ENCODE data around the gene TBX19.
A peak's percentile ranks its signal among the peaks of the same experiment; 100 is the strongest.

The TBX19 gene

GRCh38 chr1:168280296-168280927 lies at the start of gene TBX19:
TBX19 (plus strand) TSS chr1:168280877; CDS start chr1:168281091, 214 bp downstream.
- no peak for DNase-seq (ENCODE audit: low spot score)

DNA sequence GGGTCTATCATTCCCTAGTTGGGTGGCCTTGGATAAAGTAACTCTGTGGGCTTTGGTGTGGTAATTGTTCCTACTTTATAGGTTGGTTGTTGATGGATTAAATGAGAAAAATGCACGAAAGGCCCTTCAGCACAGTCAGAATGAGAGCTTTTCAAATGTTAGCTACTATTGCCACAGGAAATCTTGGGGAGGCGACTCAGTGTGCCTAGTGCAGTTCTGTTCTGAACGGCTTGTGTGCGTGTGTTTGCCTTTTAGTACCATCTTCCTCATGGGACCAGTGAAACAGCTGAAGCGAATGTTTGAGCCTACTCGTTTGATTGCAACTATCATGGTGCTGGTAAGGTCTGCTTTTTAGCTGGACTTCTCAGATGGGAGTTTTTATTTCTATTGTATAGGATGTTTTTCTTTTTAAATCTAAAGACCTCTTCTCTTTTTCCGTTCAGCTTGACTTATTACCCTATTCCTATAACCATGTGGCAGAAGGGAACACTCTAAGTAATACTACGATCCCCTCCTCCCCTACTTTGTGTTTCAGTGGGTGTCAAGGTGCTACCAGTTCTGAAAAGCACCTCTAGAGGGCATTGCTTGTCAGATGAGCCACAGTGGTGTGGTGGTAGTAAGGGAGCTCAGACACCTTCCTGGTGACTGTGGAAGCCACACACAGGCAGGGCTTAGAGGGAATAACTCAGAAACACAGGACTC lies 45.7 kb upstream of the TBX19 start:
- DNase-seq (ENCODE audit: low spot score), result peak; percentile 43

- DNase-seq (ENCODE audit: low spot score), result no peak
Observed at GRCh38 chr1:168235548-168235885, 45.2 kb upstream of the TBX19 start.

DNA sequence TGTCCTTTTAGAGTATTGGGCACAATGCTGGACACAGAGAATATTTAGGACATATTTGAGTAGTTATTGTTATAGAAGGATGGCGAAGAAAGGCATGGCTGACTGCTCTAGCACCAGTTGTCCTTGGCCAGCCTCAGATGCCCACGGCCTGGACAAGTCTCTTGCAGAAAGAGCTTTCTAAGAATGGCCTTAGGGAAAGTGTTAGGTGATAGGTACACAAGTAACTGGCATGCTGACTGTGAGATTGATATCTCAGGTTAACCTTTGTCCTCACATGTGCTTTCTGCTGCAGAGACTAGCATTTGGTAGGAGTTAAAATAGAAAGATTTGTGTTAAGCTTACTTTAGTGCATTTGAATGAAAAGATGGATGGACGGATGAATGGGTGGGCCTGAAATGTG lies 44.7 kb upstream of the TBX19 start:
- DNase-seq (ENCODE audit: low spot score), result no peak

DNA sequence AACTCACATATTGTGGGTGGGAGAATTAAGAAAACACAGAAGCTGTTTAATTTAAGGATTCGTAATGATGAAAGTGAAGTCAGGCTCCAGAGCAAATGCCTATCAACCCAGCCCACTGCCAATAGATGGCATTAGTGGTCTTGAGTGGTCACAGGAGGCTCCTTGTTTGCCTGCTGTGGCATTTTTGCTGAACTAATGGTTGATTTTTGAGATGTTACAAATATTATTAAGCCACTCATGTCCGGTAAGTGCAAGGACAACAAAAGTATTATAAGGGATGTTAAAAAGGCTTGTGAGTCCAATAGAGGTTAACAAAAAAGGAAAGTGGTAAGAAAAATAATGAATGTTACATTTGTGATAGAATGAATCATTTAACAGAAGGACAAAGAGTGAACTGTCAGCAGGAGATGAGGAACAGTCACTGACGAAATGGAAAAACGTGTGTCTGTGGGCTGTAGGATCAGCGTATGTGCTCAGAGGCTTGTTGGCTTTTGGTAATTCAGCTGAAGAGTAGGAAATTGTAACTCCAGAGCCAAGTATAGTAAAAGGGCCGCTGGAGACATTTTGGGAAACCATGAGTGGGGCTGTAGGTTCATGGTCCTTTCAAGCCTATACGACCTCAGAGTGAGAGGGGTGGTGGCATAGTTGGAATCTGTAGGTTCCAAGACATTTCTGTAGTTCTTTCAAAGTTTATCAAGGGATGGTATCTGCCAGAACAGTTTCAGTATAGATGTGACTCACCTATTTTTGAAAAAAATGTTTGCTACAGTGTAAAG lies 43.7 kb upstream of the TBX19 start:
- no peak for DNase-seq (ENCODE audit: low spot score)

- DNase-seq (ENCODE audit: low spot score), result no peak
Observed at GRCh38 chr1:168243198-168243597, 37.5 kb upstream of the TBX19 start.

DNA sequence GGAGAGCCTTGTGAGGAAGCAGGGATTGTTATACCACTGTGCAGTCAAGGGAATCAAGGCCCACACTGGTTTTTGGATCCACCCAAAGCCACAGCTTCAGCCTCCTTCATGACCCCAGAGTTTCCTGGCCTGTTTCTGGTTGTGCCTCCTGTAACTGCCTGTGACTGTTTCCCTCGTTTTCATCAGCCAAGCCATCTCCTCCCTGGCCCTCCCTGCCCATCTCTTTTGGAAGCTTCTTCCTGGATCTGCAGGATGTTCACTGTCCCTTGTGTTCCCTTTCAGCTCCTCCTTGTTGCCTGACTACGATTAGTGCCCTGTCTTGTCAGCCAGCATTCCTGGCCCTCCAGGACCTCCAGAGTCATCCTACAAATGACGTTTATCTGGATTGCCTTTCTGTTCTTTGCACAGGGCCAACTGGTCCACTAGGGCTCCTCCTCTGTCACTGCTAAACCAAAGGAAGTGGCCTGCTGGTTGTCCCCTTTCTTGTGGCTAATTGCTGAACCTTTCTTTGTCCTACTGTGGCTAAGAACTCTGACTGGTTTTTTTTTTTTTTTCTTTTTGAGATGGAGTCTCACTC lies 37.0 kb upstream of the TBX19 start:
- DNase-seq (ENCODE audit: low spot score), result no peak

GRCh38 chr1:168245042-168245441 lies 35.6 kb upstream of the TBX19 start:
- no peak for DNase-seq (ENCODE audit: low spot score)

- DNase-seq (ENCODE audit: low spot score), result no peak
Observed at GRCh38 chr1:168246506-168246905, 34.2 kb upstream of the TBX19 start.

DNA sequence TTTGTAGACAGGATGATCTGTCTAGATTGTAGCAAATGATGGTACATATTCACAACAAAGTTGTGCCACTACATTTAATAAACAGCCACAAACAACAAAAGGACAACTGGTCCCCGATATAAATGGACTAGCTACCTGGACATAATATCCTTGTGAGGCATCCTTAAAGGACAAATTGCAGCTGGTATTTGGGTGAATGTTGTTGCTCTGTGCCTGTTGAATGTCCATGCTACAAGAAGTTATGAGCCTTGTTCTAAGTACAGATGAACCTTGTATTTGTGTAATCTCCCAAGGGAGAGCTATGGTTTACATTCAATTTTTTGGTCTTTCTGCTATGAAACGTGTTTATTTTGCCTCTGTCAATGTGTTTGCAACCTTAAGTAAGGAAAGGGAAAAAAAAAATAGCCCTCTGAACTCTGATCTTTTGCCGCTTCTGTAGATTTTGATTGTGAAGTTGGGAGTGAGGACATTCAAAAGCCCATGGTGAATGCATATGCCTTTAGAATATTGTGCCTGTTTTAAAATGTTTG lies 28.4 kb upstream of the TBX19 start:
- DNase-seq (ENCODE audit: low spot score), result no peak

- DNase-seq (ENCODE audit: low spot score), result no peak
Observed at GRCh38 chr1:168256164-168256563, 24.5 kb upstream of the TBX19 start.

DNA sequence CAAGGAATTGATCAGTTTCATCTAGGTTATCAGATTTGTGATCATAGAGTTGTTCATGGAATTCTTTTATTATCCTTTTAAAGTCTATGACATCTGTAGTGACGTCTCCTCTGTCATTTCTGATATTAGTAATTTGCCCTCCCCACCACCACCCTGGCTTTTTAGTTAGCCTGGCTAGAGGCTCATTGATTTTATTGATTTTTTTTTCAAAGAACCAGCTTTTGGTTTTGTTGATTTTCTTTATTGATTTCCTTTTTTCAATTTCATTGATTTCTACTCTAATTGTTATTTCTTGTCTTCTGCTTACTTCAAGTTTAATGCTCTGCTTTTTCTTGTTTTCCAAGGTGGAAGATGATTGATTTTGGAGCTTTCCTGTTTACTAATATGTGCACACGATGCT lies 23.3 kb upstream of the TBX19 start:
- no peak for DNase-seq (ENCODE audit: low spot score)

- no peak for DNase-seq (ENCODE audit: low spot score)
Observed at GRCh38 chr1:168259567-168259966, 21.1 kb upstream of the TBX19 start.

DNA sequence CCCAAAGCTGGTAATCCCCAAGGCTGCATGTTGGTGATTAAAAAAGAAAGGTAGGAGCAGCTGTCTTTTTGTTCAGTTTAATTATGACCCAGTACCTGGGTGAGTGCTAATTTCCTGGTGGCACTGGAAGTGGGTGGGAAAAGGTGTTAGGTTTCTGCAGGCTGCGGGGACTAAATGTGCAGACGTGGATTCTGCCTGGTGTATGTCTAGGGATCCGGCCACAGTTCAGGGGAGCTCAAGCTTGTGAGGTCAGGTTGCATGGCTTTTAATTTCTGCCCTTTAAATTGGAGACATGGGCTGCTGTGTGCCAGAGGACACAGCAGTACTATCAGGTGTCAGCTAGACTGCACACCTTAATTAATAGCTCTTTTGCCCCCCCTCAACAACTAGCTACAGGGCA lies 20.3 kb upstream of the TBX19 start:
- DNase-seq (ENCODE audit: low spot score), result no peak

DNA sequence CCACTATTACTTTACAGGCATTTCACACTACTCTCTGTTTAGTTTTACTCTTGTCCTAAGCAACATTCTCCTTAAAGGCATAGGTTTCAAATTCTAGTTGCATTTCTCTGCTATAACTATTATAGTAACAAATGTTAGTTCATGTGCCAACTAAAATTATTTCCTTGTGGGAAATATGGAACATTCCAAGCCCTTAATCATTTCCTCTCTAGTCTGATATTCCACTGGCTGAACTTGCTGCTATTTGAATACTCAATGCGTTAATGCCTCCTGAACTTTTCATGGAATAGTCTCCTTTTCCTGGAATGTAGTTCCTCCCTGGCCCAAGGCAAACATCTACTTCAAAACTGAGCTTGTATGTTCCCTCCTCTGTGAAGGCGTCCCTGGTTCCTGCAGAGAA lies 19.3 kb upstream of the TBX19 start:
- no peak for DNase-seq (ENCODE audit: low spot score)

- no peak for DNase-seq (ENCODE audit: low spot score)
Observed at GRCh38 chr1:168263130-168263529, 17.5 kb upstream of the TBX19 start.

- DNase-seq (ENCODE audit: low spot score), result no peak
Observed at GRCh38 chr1:168264296-168264695, 16.4 kb upstream of the TBX19 start.

DNA sequence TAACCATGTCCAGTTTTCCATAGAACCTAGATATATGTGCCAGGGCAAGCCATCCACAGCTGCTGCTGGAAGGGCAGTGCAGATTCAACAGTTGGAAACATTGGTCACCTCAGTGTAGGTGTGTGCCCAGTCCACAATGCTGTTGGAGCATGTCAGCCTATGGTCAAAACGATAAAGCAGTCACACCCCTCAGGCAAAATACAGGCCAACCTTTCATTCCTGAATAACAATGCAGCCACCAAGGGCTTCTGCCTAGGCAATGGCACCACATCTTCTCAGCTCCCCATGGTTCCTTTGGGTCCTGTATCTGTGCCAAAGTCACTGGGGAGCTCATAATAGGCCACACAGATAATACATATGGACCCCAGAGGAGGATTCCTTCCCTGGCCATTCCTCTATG lies 15.1 kb upstream of the TBX19 start:
- DNase-seq (ENCODE audit: low spot score), result no peak

GRCh38 chr1:168266644-168267186 lies 14.0 kb upstream of the TBX19 start:
- no peak for DNase-seq (ENCODE audit: low spot score)

DNA sequence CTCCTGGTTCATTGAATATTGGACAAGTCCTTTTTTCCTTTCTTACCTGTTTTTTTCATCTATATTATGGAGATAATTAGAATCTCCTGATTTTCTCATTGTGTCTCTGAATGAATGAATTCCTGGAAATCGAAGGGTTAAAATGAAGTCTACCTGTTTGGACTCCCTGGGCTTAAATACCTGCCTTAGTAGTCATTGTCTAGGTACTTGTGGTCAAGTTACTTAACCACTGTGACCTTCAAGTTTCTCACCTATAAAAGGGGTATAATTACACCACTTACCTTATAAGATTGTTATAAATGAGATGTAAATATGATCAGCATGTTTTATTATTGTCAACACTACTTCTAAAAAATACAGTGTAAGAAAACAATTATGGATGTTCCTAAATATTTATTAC lies 9.0 kb upstream of the TBX19 start:
- DNase-seq (ENCODE audit: low spot score), result no peak

GRCh38 chr1:168273575-168273974 lies 7.1 kb upstream of the TBX19 start:
- no peak for DNase-seq (ENCODE audit: low spot score)

DNA sequence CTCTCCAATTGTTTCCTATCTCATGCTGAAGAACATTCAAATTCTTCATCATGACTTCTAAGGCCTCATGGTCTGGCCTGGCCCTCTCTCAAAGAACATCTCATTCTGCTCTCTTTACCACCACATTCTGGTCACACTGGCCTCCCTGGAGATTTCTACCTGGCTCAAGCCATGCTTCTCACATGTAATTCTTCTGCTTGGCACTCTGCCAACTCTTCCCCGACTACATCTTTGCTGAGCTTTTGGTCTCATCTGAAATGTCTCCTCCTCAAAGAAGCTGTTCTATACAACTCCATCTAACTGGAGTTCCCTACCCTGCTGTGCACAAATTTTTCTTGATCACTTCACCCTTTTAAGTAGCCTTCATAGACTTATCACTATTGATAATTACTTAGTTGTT lies 1.4 kb upstream of the TBX19 start:
- no peak for DNase-seq (ENCODE audit: low spot score)

Measured in SW480 (cell line).